HEK293 (cell line): ENCODE results near the gene RANBP1.

Experiments used
- KLF17 ChIP-seq: fragments of 450-650 bp; formaldehyde crosslinking; IDR thresholded peaks from 2 replicates; pipeline ENCODE4 v1.5.1; 2016; ENCODE audit warnings: missing biosample characterization, missing genetic modification characterization
- MZF1 ChIP-seq: fragments of 450-650 bp; formaldehyde crosslinking; IDR thresholded peaks from 2 replicates; pipeline ENCODE4 v1.5.1; 2017; ENCODE audit warnings: missing biosample characterization, missing genetic modification characterization, borderline replicate concordance
- PRDM1 ChIP-seq: fragments of 450-650 bp; formaldehyde crosslinking; IDR thresholded peaks from 2 replicates; pipeline ENCODE4; 2016; ENCODE audit warnings: missing biosample characterization, missing genetic modification characterization
- PRDM6 ChIP-seq: fragments of 450-650 bp; formaldehyde crosslinking; IDR thresholded peaks from 2 replicates; pipeline ENCODE4 v1.5.1; 2017; ENCODE audit warnings: missing biosample characterization, missing genetic modification characterization
- RBAK ChIP-seq: fragments of 450-650 bp; formaldehyde crosslinking; IDR thresholded peaks from 2 replicates; pipeline ENCODE4 v1.5.1; 2016; ENCODE audit warnings: missing biosample characterization, missing genetic modification characterization
- SALL2 ChIP-seq: fragments of 450-650 bp; formaldehyde crosslinking; IDR thresholded peaks from 2 replicates; pipeline ENCODE4 v1.5.0; 2017; ENCODE audit warnings: missing biosample characterization, mild to moderate bottlenecking, missing genetic modification characterization, borderline replicate concordance
- SP2 ChIP-seq: fragments of 450-650 bp; formaldehyde crosslinking; IDR thresholded peaks from 2 replicates; pipeline ENCODE4 v1.5.1; 2016; ENCODE audit warnings: missing biosample characterization, missing genetic modification characterization
- ZBTB48 ChIP-seq: fragments of 450-650 bp; formaldehyde crosslinking; IDR thresholded peaks from 2 replicates; pipeline ENCODE4 v1.5.1; 2016; ENCODE audit warnings: missing biosample characterization, missing genetic modification characterization
- ZNF132 ChIP-seq: fragments of 450-650 bp; formaldehyde crosslinking; IDR thresholded peaks from 2 replicates; pipeline ENCODE4 v1.5.1; 2017; ENCODE audit warnings: missing biosample characterization, missing genetic modification characterization, borderline replicate concordance
- ZNF266 ChIP-seq: fragments of 450-650 bp; formaldehyde crosslinking; IDR thresholded peaks from 2 replicates; pipeline ENCODE4 v1.5.1; 2016; ENCODE audit warnings: missing biosample characterization, missing genetic modification characterization, low read depth
- ZNF335 ChIP-seq: fragments of 450-650 bp; formaldehyde crosslinking; conservative IDR thresholded peaks from 2 replicates; pipeline ENCODE4 v1.5.1; 2016; ENCODE audit warnings: missing biosample characterization, missing genetic modification characterization
- ZNF362 ChIP-seq: fragments of 450-650 bp; formaldehyde crosslinking; IDR thresholded peaks from 2 replicates; pipeline ENCODE4 v1.5.1; 2016; ENCODE audit warnings: missing biosample characterization, missing genetic modification characterization
- ZNF426 ChIP-seq: fragments of 450-650 bp; formaldehyde crosslinking; IDR thresholded peaks from 2 replicates; pipeline ENCODE4 v1.5.1; 2017; ENCODE audit warnings: missing biosample characterization, missing genetic modification characterization, mild to moderate bottlenecking, inconsistent platforms, moderate library complexity
- ZNF514 ChIP-seq: fragments of 450-650 bp; formaldehyde crosslinking; IDR thresholded peaks from 2 replicates; pipeline ENCODE4 v1.5.1; 2016; ENCODE audit warnings: missing biosample characterization, missing genetic modification characterization
- ZNF521 ChIP-seq: fragments of 450-650 bp; formaldehyde crosslinking; IDR thresholded peaks from 2 replicates; pipeline ENCODE4 v1.5.1; 2017; ENCODE audit warnings: missing biosample characterization, mild to moderate bottlenecking, missing genetic modification characterization
- ZNF530 ChIP-seq: fragments of 450-650 bp; formaldehyde crosslinking; IDR thresholded peaks from 2 replicates; pipeline ENCODE4 v1.5.1; 2016; ENCODE audit warnings: low read depth, missing biosample characterization, missing genetic modification characterization
- ZNF560 ChIP-seq: fragments of 450-650 bp; formaldehyde crosslinking; IDR thresholded peaks from 2 replicates; pipeline ENCODE4 v1.5.1; 2017; ENCODE audit warnings: missing biosample characterization, missing genetic modification characterization, borderline replicate concordance
- ZNF596 ChIP-seq: fragments of 450-650 bp; IDR thresholded peaks from 2 replicates; pipeline ENCODE4 v1.5.0; 2018; ENCODE audit warnings: missing biosample characterization, mild to moderate bottlenecking, missing genetic modification characterization, moderate library complexity
- ZNF624 ChIP-seq: fragments of 450-650 bp; formaldehyde crosslinking; IDR thresholded peaks from 2 replicates; pipeline ENCODE4 v1.5.1; 2017; ENCODE audit warnings: missing biosample characterization, missing genetic modification characterization
- ZNF654 ChIP-seq: fragments of 450-650 bp; formaldehyde crosslinking; IDR thresholded peaks from 2 replicates; pipeline ENCODE4 v1.5.1; 2016; ENCODE audit warnings: low read depth, missing biosample characterization, missing genetic modification characterization
- ZNF658 ChIP-seq: fragments of 450-650 bp; formaldehyde crosslinking; IDR thresholded peaks from 2 replicates; pipeline ENCODE4; 2016; ENCODE audit warnings: missing biosample characterization, missing genetic modification characterization
- ZNF660 ChIP-seq: fragments of 450-650 bp; IDR thresholded peaks from 2 replicates; pipeline ENCODE4 v1.5.1; 2018; ENCODE audit warnings: missing biosample characterization, mild to moderate bottlenecking, missing genetic modification characterization
- ZNF692 ChIP-seq: fragments of 450-650 bp; formaldehyde crosslinking; IDR thresholded peaks from 2 replicates; pipeline ENCODE4 v1.5.1; 2016; ENCODE audit warnings: missing biosample characterization, missing genetic modification characterization
- ZNF76 ChIP-seq: fragments of 450-650 bp; formaldehyde crosslinking; IDR thresholded peaks from 2 replicates; pipeline ENCODE4; 2016; ENCODE audit warnings: low read depth, missing biosample characterization, missing genetic modification characterization, borderline replicate concordance
- ZNF776 ChIP-seq: fragments of 450-650 bp; formaldehyde crosslinking; IDR thresholded peaks from 2 replicates; pipeline ENCODE4 v1.5.0; 2017; ENCODE audit warnings: missing biosample characterization, missing genetic modification characterization, borderline replicate concordance
- ZNF777 ChIP-seq: fragments of 450-650 bp; formaldehyde crosslinking; IDR thresholded peaks from 2 replicates; pipeline ENCODE4 v1.5.1; 2017; ENCODE audit warnings: missing biosample characterization, missing genetic modification characterization, borderline replicate concordance
- ZNF830 ChIP-seq: fragments of 450-650 bp; IDR thresholded peaks from 2 replicates; pipeline ENCODE4 v1.5.0; 2018; ENCODE audit warnings: missing biosample characterization, missing genetic modification characterization, low read depth, mild to moderate bottlenecking, moderate library complexity
- ZXDB ChIP-seq: fragments of 450-650 bp; formaldehyde crosslinking; IDR thresholded peaks from 2 replicates; pipeline ENCODE4 v1.5.1; 2016; ENCODE audit warnings: missing biosample characterization, missing genetic modification characterization
- TF ChIP-seq, protein P1 (sequence below): fragments of 450-650 bp; formaldehyde crosslinking; IDR thresholded peaks from 2 replicates; pipeline ENCODE4 v1.5.1; 2017; ENCODE audit warnings: missing biosample characterization, missing genetic modification characterization
- TF ChIP-seq, protein P2 (sequence below): fragments of 450-650 bp; formaldehyde crosslinking; IDR thresholded peaks from 2 replicates; pipeline ENCODE4 v1.5.1; 2016; ENCODE audit warnings: missing biosample characterization, missing genetic modification characterization

RANBP1 gene

GRCh38 chr22:20128902-20129746 is 13.2 kb downstream of the RANBP1 start (continued):
- TF ChIP-seq ZNF362 (tag by site-specific recombination) = no peak
- peak; percentile 95 for TF ChIP-seq ZBTB48
- TF ChIP-seq ZNF596 (tag by site-specific recombination) = no peak
- no peak for TF ChIP-seq SP2 (tag by site-specific recombination)
- peak; percentile 41; the same call in 1 of the 2 replicates for TF ChIP-seq ZNF660 (tag by site-specific recombination)
- peak; percentile 46; the same call in 1 of the 2 replicates for TF ChIP-seq ZNF76
- no peak for TF ChIP-seq ZNF514
- no peak for TF ChIP-seq PRDM6 (tag by site-specific recombination)
- TF ChIP-seq, protein P1, sequence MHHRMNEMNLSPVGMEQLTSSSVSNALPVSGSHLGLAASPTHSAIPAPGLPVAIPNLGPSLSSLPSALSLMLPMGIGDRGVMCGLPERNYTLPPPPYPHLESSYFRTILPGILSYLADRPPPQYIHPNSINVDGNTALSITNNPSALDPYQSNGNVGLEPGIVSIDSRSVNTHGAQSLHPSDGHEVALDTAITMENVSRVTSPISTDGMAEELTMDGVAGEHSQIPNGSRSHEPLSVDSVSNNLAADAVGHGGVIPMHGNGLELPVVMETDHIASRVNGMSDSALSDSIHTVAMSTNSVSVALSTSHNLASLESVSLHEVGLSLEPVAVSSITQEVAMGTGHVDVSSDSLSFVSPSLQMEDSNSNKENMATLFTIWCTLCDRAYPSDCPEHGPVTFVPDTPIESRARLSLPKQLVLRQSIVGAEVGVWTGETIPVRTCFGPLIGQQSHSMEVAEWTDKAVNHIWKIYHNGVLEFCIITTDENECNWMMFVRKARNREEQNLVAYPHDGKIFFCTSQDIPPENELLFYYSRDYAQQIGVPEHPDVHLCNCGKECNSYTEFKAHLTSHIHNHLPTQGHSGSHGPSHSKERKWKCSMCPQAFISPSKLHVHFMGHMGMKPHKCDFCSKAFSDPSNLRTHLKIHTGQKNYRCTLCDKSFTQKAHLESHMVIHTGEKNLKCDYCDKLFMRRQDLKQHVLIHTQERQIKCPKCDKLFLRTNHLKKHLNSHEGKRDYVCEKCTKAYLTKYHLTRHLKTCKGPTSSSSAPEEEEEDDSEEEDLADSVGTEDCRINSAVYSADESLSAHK (tag by site-specific recombination) = no peak
- TF ChIP-seq ZNF521 (tag by site-specific recombination) = no peak
- no peak for TF ChIP-seq ZNF777 (tag by site-specific recombination)
- no peak for TF ChIP-seq ZNF830 (tag by site-specific recombination)
- no peak for TF ChIP-seq SALL2
- TF ChIP-seq PRDM1 (tag by site-specific recombination) = peak; percentile 86
- no peak for TF ChIP-seq ZNF426 (tag by site-specific recombination)
- no peak; the same call in none of the 2 replicates for TF ChIP-seq MZF1 (tag by site-specific recombination)
- no peak for TF ChIP-seq RBAK (tag by site-specific recombination)
- no peak for TF ChIP-seq ZNF658 (tag by site-specific recombination)
- TF ChIP-seq ZNF560 = no peak
- peak; percentile 90 for TF ChIP-seq ZNF654 (tag by site-specific recombination)
- no peak for TF ChIP-seq ZNF132
- no peak for TF ChIP-seq ZNF335 (tag by site-specific recombination)
- TF ChIP-seq KLF17 = peak; percentile 59
- no peak for TF ChIP-seq ZNF624 (tag by site-specific recombination)
- TF ChIP-seq ZNF776 (tag by site-specific recombination) = no peak
- TF ChIP-seq ZXDB = no peak
- TF ChIP-seq ZNF692 (tag by site-specific recombination) = 0 out of 2 replicates have a peak, but pooled peaks have one; percentile 52
- TF ChIP-seq, protein P2, sequence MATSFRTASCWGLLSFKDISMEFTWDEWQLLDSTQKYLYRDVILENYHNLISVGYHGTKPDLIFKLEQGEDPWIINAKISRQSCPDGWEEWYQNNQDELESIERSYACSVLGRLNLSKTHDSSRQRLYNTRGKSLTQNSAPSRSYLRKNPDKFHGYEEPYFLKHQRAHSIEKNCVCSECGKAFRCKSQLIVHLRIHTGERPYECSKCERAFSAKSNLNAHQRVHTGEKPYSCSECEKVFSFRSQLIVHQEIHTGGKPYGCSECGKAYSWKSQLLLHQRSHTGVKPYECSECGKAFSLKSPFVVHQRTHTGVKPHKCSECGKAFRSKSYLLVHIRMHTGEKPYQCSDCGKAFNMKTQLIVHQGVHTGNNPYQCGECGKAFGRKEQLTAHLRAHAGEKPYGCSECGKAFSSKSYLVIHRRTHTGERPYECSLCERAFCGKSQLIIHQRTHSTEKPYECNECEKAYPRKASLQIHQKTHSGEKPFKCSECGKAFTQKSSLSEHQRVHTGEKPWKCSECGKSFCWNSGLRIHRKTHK (tag by site-specific recombination) = no peak
- no peak for TF ChIP-seq ZNF530
- no peak for TF ChIP-seq ZNF266 (tag by site-specific recombination)
